HTR-8/SVneo (cell line): ENCODE measurements around the gene PRND.

ENCODE experiments used
- DNase-seq: peaks from one replicate; pipeline ENCODE4 v3.0.0; 2011; ENCODE audit warnings: low spot score, mixed read lengths; ENCODE audit not compliant: insufficient read length
- FAIRE-seq: peaks from 2 replicates; lab custom pipeline; 2011; peaks lifted over from hg19 to GRCh38; lab: Jason Lieb, UNC

Gene PRND, protein sequence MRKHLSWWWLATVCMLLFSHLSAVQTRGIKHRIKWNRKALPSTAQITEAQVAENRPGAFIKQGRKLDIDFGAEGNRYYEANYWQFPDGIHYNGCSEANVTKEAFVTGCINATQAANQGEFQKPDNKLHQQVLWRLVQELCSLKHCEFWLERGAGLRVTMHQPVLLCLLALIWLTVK

GRCh38 chr20:4721719-4722118 is at the start of gene PRND:
TSS of gene PRND (plus strand) at chr20:4721909. CDS start at chr20:4724552, 2,643 bp downstream.
- DNase-seq (no peak), FAIRE-seq (no peak)

- no peak for DNase-seq
Observed at GRCh38 chr20:4672948-4673347, 48.8 kb upstream of the PRND start.

DNA sequence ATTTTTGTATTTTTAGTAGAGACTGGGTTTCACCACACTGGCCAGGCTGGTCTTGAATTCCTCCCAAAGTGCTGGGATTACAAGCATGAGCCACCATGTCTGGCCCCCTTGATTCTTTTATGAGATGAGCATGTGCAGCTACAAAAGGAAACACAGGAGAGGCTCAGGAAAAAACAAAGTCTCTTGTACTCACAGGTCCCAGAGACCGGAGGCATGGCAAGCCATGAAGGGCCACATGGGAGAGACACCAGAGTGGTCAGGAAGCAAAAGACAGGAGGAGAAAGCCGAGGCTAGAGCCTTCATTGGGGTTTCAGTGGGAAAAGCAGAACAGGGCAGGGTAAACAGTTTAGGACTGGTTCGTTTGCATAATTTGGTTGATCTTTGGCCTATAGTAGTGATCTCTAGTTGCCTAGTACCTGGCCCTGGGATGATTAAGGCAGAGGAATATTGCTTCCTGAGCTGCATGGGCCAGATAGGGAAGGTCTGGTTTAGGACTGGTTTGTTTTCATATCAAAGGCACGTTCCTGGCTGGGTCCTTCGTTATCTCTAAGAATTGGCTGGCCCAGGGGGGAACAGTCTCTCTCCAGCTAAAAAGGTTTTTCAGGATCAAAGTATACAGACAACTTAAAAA is 48.2 kb upstream of the PRND start:
- DNase-seq (no peak), FAIRE-seq (no peak)

More at GRCh38 chr20:4672948-4673347, 48.8 kb upstream of the PRND start:
- no peak for FAIRE-seq

- no peak for DNase-seq
- no peak for FAIRE-seq
Observed at GRCh38 chr20:4674672-4675071, 47.0 kb upstream of the PRND start.

- FAIRE-seq (no peak), DNase-seq (no peak)
Observed at GRCh38 chr20:4677846-4678245, 43.9 kb upstream of the PRND start.

- FAIRE-seq (no peak), DNase-seq (no peak)
Observed at GRCh38 chr20:4681401-4681800, 40.3 kb upstream of the PRND start.

DNA sequence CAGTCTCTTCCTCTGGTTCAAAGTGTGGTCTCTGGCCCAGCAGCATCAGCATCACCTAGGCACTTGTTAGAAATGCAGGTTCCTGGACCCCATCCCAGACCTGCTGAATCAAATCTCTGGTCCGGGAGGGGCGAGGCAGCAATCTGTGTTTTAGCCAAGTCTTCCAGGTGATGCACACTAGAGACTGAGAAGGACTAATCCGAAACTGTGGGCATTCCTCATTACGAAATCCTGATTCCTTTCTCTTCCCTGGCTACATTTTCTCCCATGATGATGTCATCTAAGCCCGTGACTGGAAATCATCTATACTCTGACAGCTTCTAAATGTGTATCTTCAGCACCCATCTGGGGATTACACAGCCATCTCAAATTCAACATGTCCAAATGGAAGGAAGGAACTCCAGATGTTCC is 39.7 kb upstream of the PRND start:
- DNase-seq (no peak), FAIRE-seq (no peak)

- FAIRE-seq (no peak), DNase-seq (no peak)
Observed at GRCh38 chr20:4682682-4683081, 39.0 kb upstream of the PRND start.

DNA sequence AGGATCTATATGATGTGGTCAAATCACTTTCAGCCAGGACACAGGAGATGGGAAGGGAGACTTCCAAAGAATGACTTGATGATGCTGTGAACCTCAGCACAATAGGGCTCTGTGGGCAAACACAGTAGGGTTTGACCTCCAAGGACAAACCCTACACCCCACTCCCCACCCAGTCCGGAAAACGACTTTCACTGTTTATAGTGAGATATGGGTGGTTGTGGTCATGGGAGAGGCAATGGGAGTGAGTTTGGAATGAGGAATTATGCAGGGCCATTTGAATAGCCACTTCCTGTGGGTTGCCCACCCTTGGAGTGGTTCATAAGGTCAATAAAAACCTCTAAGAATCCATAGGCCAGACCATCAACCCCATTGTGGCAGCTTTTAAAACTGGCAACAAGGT is 38.4 kb upstream of the PRND start:
- DNase-seq (no peak), FAIRE-seq (no peak)

DNA sequence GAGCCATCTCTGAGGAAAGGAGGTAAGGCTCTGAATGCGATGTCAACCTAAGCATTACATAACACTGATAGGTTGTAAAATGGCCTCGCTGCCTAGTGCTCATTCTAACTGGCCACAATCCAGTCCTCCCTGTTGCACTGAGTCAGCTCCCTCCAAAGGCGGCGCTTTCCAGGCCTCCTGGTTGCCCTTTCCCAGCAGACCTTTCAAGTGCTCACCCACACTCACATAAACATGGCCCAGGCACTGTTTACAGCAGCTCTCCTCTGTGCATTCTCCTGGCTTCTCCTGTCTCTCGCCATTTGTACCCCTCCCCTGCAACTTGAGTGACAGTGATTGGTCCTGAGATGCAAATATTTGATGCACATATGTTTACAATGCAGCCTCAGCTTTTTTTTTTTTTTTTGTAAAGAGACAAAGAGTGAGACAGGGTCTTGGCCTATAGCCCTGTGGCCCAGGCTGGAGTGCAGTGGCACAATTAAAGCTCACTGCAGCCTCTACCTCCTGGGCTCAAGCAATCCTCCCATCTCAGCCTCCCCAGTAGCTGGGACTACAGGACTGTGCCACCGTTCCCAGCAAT is 36.8 kb upstream of the PRND start:
- FAIRE-seq = no peak
- no peak for DNase-seq

DNA sequence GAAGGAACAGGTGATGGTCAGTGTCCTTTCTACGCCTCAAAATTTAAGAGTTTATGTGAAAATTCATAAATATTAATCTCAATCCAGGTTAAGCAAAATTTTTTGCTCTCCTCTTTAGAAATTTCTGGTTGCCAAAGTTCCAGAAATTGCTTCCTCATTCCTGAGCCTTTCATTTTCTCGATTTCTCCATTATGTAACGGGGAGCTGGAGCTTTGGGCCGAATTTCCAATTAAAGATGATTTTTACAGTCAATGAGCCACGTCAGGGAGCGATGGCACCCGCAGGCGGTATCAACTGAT is 35.8 kb upstream of the PRND start:
- FAIRE-seq = no peak

DNA sequence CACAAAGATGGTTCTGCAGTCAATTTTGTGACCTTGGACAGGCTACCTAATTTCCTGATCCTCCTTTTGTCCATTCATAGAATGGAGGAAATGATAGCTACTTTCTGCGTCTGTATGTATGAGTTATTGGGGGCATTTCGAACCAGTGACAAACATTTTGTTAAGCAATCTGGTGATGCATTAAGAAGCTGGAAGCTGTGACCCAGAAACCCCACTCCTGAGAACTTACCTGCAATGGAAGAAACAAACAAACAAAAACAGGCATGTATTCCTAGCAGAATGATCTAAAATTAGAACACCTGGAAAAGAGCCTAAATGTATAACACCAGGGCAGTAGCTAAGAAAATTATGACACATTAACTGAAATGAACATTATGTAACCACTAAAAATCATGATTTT is 33.4 kb upstream of the PRND start:
- FAIRE-seq (no peak), DNase-seq (no peak)

More for the DNA sequence above, 35.8 kb upstream of the PRND start:
- no peak for DNase-seq

DNA sequence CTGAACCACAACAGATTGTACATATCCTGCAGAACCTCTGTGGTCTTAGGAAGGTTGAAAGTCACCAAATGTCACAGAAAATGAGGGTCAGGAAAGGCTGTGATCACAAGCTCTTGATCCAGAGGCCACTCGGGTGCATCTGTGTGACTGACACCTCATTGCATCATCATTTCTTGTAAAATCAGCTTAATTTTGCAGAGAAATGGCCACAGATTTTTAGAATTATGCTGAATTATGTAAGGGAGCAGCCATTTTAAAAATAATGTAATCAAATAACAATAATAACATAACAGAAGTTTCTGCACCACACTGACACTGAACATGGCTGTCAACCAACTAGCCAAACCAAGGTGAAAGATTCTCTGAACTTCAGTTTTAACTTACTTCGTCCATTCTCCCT is 32.5 kb upstream of the PRND start:
- no peak for FAIRE-seq

GRCh38 chr20:4691753-4692152 is 30.0 kb upstream of the PRND start:
- FAIRE-seq = no peak
- DNase-seq = no peak

More for the DNA sequence above, 32.5 kb upstream of the PRND start:
- DNase-seq = no peak

- FAIRE-seq (no peak), DNase-seq (no peak)
Observed at GRCh38 chr20:4694076-4694475, 27.6 kb upstream of the PRND start.

DNA sequence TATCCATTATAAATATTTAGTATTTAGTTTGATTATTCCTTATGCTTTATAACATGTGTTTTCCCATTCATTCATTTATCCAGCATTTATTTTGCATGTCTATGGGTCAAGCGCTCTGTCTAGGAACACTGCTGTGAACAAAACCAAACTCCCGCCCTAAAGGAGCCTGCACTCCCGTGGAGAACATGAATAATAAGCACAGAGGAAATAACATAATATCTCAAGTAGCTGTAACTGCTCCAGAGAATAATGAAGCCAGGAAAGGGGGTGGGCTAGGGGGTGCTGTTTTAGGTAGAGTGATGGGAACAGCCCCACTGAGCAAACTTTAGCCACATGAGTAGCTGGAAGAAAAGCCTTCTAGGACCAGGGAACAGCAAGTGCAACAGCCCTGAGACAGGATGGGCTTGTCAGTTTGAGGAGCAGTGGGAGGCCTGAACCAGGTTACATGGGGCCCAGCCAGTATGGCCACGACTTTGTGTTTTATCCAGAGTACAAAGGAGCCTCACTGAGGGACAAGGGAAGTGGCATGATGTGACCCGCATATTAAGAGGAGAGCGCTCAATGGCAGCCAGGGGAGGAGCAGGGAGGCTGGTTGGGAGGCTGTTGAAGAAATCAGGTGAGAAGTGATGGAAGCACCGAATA is 24.4 kb upstream of the PRND start:
- no peak for FAIRE-seq
- no peak for DNase-seq

GRCh38 chr20:4697831-4698221 is 23.9 kb upstream of the PRND start:
- DNase-seq = no peak
- FAIRE-seq = no peak

- FAIRE-seq (no peak), DNase-seq (no peak)
Observed at GRCh38 chr20:4699216-4699615, 22.5 kb upstream of the PRND start.

DNA sequence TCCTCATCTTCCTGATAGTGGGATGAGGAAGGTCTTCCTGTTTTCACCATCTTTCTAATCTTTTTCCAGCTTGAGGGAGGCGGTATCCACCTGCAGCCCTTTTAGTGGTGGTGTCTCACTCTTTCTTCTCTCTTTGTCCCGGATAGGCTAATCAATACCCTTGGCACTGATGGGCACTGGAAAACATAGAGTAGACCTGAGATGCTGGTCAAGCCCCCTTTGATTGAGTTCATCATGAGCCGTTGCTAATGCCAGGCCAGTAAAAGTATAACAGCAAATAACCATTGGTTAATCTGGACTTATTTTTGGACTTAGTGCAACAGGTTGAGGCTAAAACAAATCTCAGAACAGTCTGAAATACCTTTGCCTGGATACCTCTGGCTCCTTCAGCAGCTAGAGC is 21.8 kb upstream of the PRND start:
- DNase-seq (no peak), FAIRE-seq (no peak)

DNA sequence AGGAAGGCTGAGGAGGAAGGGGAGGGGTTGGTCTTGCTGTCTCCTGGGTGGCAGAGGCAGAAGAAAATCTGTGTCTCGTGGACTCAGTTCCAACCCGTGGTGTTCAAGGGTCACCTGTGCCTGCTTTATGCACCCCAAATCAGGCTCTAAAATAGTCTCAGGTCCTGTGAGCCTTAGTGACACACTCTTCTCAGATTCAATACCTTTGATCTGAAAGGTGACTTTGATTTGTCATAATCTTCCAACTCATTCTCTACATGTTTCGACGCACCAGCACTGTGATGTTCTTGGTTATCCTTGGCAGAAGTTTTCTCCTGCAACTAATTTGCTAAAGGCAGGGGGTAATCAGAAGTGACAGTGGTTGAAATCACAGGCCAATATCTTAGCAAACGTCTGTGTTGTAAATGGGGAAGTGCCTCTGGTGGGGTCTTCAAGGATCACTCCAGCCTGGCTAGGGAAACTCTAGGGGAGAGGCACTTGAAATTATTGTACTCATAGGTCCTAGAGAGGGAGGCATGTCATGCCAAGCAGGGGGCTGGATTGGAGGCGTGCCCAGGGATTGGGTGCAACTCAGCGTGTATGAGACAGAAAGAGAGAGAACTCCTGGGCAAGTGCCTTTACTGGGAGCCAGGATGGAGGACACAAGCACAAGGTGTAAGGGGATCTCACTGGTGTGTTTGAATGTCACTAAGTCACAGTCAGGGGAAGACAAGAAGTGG is 19.0 kb upstream of the PRND start:
- DNase-seq (no peak), FAIRE-seq (no peak)

DNA sequence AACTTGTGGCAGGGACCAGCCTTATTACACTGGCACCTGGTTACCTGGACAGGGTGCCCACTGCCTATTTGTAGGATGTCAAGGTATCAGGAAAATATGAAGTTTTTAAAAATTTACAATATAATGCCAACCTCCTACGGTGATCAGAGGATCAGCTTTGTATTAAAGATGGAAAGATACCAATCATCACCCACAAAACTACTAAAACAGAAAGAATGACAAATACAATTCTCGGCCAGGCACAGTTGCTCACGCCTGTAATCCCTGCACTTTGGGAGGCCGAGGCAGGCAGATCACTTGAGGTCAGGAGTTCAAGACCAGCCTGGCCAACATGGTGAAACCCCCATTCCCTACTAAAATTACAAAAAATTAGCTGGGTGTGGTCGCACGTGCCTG is 18.4 kb upstream of the PRND start:
- DNase-seq (no peak), FAIRE-seq (no peak)
